GM23338 (cell line): ENCODE measurements around the gene ORC2. TPM values are rescaled to one million over a fixed set of nuclear protein-coding genes. Genes with fewer than 3 reads are reported as not detected.
"Not testable (repeated sequence)": the region's sequence is repeated elsewhere in the genome, so short reads cannot be mapped to it uniquely, and the experiment has no call there.

Experiments
- ATAC-seq: fragments of 200-7000 bp; cut with Tn5 transposase; 3 replicates; pipeline ENCODE4 v1.9.1; 2020
- DNase-seq: peaks from one replicate; pipeline ENCODE4 v3.0.0-alpha.2; 2015; ENCODE audit warnings: low spot score
- H2AFZ ChIP-seq: fragments of 200-600 bp; sonication (generic); 2 replicates; pipeline ENCODE4 v1.8.0; 2016; ENCODE audit warnings: antibody characterized with exemption, mild to moderate bottlenecking, moderate library complexity
- H3F3A ChIP-seq: fragments of 200-600 bp; sonication (generic); replicated peaks from 2 replicates; pipeline ENCODE4 v1.8.0; 2017; ENCODE audit warnings: antibody characterized with exemption, mixed run types, low read depth
- H3K27ac ChIP-seq: fragments of 200-600 bp; sonication (generic); 2 replicates; pipeline ENCODE4 v1.6.1; 2016; ENCODE audit warnings: low read depth
- H3K27me3 ChIP-seq: fragments of 200-600 bp; sonication (generic); 2 replicates; pipeline ENCODE4 v1.8.0; 2016; ENCODE audit warnings: mild to moderate bottlenecking, mixed run types, moderate library complexity; ENCODE audit not compliant: insufficient read depth
- H3K36me3 ChIP-seq: fragments of 200-600 bp; sonication (generic); 2 replicates; pipeline ENCODE4 v1.8.0; 2016; ENCODE audit warnings: mild to moderate bottlenecking; ENCODE audit not compliant: insufficient read depth
- H3K4me1 ChIP-seq: fragments of 200-600 bp; sonication (generic); 2 replicates; pipeline ENCODE4 v1.8.0; 2016; ENCODE audit warnings: mild to moderate bottlenecking, moderate library complexity; ENCODE audit not compliant: insufficient read depth
- H3K4me2 ChIP-seq: fragments of 200-600 bp; sonication (generic); 2 replicates; pipeline ENCODE4 v1.7.1; 2017; ENCODE audit warnings: mixed run types
- H3K4me3 ChIP-seq: fragments of 200-600 bp; sonication (generic); 2 replicates; pipeline ENCODE4 v1.6.1; 2016; ENCODE audit warnings: mixed run types
- H3K79me2 ChIP-seq: fragments of 200-600 bp; sonication (generic); replicated peaks from 2 replicates; pipeline ENCODE4 v1.8.0; 2017; ENCODE audit warnings: mild to moderate bottlenecking; ENCODE audit not compliant: insufficient read depth
- H3K9me2 ChIP-seq: fragments of 200-600 bp; sonication (generic); 2 replicates; pipeline ENCODE4 v1.8.0; 2017; ENCODE audit not compliant: insufficient read depth
- H4K20me1 ChIP-seq: fragments of 200-600 bp; sonication (generic); replicated peaks from 2 replicates; pipeline ENCODE4 v1.8.0; 2017; ENCODE audit warnings: mild to moderate bottlenecking; ENCODE audit not compliant: insufficient read depth
- H3K27ac Mint-ChIP-seq: 2 replicates; pipeline ENCODE4 v1.8.0; 2020; ENCODE audit warnings: inconsistent platforms, mild to moderate bottlenecking, moderate library complexity, mixed read lengths
- H3K27me3 Mint-ChIP-seq: 3 replicates; pipeline ENCODE4 v1.8.0; 2022; ENCODE audit warnings: low read depth, mild to moderate bottlenecking, moderate library complexity, mixed read lengths, inconsistent platforms; ENCODE audit not compliant: insufficient read depth, poor library complexity
- H3K36me3 Mint-ChIP-seq: 3 replicates; pipeline ENCODE4 v1.8.0; 2021; ENCODE audit warnings: low read depth, mild to moderate bottlenecking, inconsistent platforms, moderate library complexity, mixed read lengths
- H3K4me1 Mint-ChIP-seq: 3 replicates; pipeline ENCODE4 v1.8.0; 2020; ENCODE audit warnings: mild to moderate bottlenecking, inconsistent platforms, mixed read lengths
- H3K4me3 Mint-ChIP-seq: 3 replicates; pipeline ENCODE4 v1.8.0; 2021; ENCODE audit warnings: moderate library complexity, mild to moderate bottlenecking, inconsistent platforms, mixed read lengths
- H3K9me3 Mint-ChIP-seq: 3 replicates; pipeline ENCODE4 v1.8.0; 2020; ENCODE audit warnings: moderate library complexity, mild to moderate bottlenecking, inconsistent platforms, mixed read lengths
- CREB1 ChIP-seq: fragments of 250-450 bp; sonication (Bioruptor Pico); IDR thresholded peaks from 2 replicates; pipeline ENCODE4 v1.5.0; 2020; ENCODE audit warnings: low read depth, mild to moderate bottlenecking, moderate library complexity
- CTCF ChIP-seq, 2 experiments: fragments of 200-600 bp in 1 of 2; sonication (generic) in 1 of 2; conservative IDR thresholded peaks; 2 replicates each; pipeline versions ENCODE4 v1.5.1 to v1.6.1; 2016 to 2017; ENCODE audit warnings: antibody characterized with exemption in 2 of 2, low read depth in 2 of 2, mild to moderate bottlenecking in 2 of 2, moderate library complexity in 1 of 2
- ETS1 ChIP-seq: IDR thresholded peaks from 2 replicates; pipeline ENCODE4 v1.6.1; 2016; ENCODE audit warnings: antibody characterized with exemption
- EZH2 ChIP-seq: fragments of 200-600 bp; sonication (generic); IDR thresholded peaks from one replicate; pipeline ENCODE4 v1.8.0; 2017; ENCODE audit warnings: antibody characterized with exemption, mild to moderate bottlenecking, low read depth; ENCODE audit not compliant: unreplicated experiment
- EZH2phosphoT487 ChIP-seq: fragments of 200-600 bp; sonication (generic); IDR thresholded peaks from one replicate; pipeline ENCODE4 v1.8.1; 2018; ENCODE audit warnings: antibody characterized with exemption; ENCODE audit not compliant: unreplicated experiment
- JUNB ChIP-seq: IDR thresholded peaks from one replicate; pipeline ENCODE4 v1.6.1; 2016; ENCODE audit warnings: antibody characterized with exemption; ENCODE audit not compliant: unreplicated experiment
- NANOG ChIP-seq: IDR thresholded peaks from 2 replicates; pipeline ENCODE4 v1.6.1; 2016; ENCODE audit warnings: antibody characterized with exemption, borderline replicate concordance
- POLR2AphosphoS5 ChIP-seq: IDR thresholded peaks from 2 replicates; pipeline ENCODE4 v1.6.1; 2016; ENCODE audit warnings: antibody characterized with exemption, low read depth
- REST ChIP-seq: IDR thresholded peaks from one replicate; pipeline ENCODE4 v1.6.1; 2018; ENCODE audit warnings: antibody characterized with exemption; ENCODE audit not compliant: unreplicated experiment
- STAT1 ChIP-seq: IDR thresholded peaks from one replicate; pipeline ENCODE4 v1.6.1; 2016; ENCODE audit warnings: antibody characterized with exemption; ENCODE audit not compliant: unreplicated experiment
- ZNF114 ChIP-seq: fragments of 250-450 bp; sonication (Bioruptor Pico); IDR thresholded peaks from 2 replicates; pipeline ENCODE4 v1.5.0; 2020; ENCODE audit warnings: mild to moderate bottlenecking, moderate library complexity
- polyA plus RNA-seq: library from polyadenylated mRNA; unstranded; fragments of >200 nt; fragmentation: Nextera tagmentation; extraction: Ambion mirVana; gene quantifications from 2 replicates; pipeline ENCODE4 v1.2.1, GENCODE V29; 2016
- total RNA-seq: library from RNA; depleted of rRNA; stranded (reverse); fragments of >200 nt; shearing (Covaris generic); gene quantifications from 2 replicates; pipeline ENCODE4 v1.2.3, GENCODE V29; 2014

The ORC2 gene
- total and polyA plus RNA-seq, 2 experiments from 2014 or later: 26.1 to 42.0 TPM

GRCh38 chr2:200963918-200964252 lies 425 bp upstream of the ORC2 start:
- ATAC-seq, H3K9me2 ChIP-seq, H3K36me3 ChIP-seq, H4K20me1 ChIP-seq, H3K9me3 Mint-ChIP-seq, H3K27me3 Mint-ChIP-seq, H3K27me3 ChIP-seq, DNase-seq, H3F3A ChIP-seq, H3K36me3 Mint-ChIP-seq: not testable (repeated sequence)
- Histone ChIP-seq H3K79me2 (peaks cover 53% of the 10 kb centered on the region), H3K4me2 (peak overlapping the region; percentile 74), H2AFZ (peak overlapping the region; percentile 57), H3K27ac (peak overlapping the region; percentile 76), H3K4me1 (peaks cover 21% of the 10 kb centered on the region), H3K4me3 (peak overlapping the region; percentile 92)
- H3K4me3 Mint-ChIP-seq: peak overlapping the region; percentile 96
- H3K4me1 Mint-ChIP-seq: peaks cover 26% of the 10 kb centered on the region
- peak overlapping the region; percentile 99 for H3K27ac Mint-ChIP-seq

- Histone ChIP-seq H3F3A (peaks cover 7% of the 10 kb centered on the region), H2AFZ (peak overlapping the region; percentile 82; the same call in 1 of the 2 replicates), H3K4me3 (peak overlapping the region; percentile 92), H3K9me2 (no peaks in the 10 kb centered on the region), H3K27ac (peak overlapping the region; percentile 83), H3K27me3 (no peaks in the 10 kb centered on the region), H3K79me2 (peaks cover 59% of the 10 kb centered on the region), H3K36me3 (peaks cover 5% of the 10 kb centered on the region; the same call in 1 of the 2 replicates), H3K4me1 (peaks cover 21% of the 10 kb centered on the region), H3K4me2 (peak overlapping the region; percentile 91), H4K20me1 (peaks cover 4% of the 10 kb centered on the region; the same call in 1 of the 2 replicates)
- H3K27ac Mint-ChIP-seq: peak overlapping the region; percentile 99
- peak overlapping the region; percentile 96 for H3K4me3 Mint-ChIP-seq
- H3K27me3 Mint-ChIP-seq: peaks cover 5% of the 10 kb centered on the region
- H3K9me3 Mint-ChIP-seq: no peaks in the 10 kb centered on the region; the same call in 2 of the 3 replicates
- peaks cover 26% of the 10 kb centered on the region for H3K4me1 Mint-ChIP-seq
- DNase-seq (no peak), ATAC-seq (peak; percentile 13)
- H3K36me3 Mint-ChIP-seq: peaks cover 17% of the 10 kb centered on the region; the same call in 2 of the 3 replicates
- TF ChIP-seq EZH2 (no peak), NANOG (no peak), ZNF114 (CRISPR knock-in tag) (no peak), EZH2phosphoT487 (no peak), ETS1 (no peak), CTCF (conservative IDR thresholded peaks at IDR 0.05; ENCODE audit: low read depth in 2 of 2) (no peak), POLR2AphosphoS5 (no peak), JUNB (no peak), STAT1 (no peak), REST (no peak), CREB1 (CRISPR knock-in tag) (no peak)
These were observed 693 bp downstream of the ORC2 start for GRCh38 chr2:200962811-200963123.
